Left lung (tissue), 10 donors: ENCODE data around the gene RNF115. TPM values are rescaled to one million over a fixed set of nuclear protein-coding genes. Genes with fewer than 3 reads are reported as not detected.
"Not testable (repeated sequence)": the region's sequence is repeated elsewhere in the genome, so short reads cannot be mapped to it uniquely, and the experiment has no call there.

Experiments
- ATAC-seq: fragments of 200-7000 bp; cut with Tn5 transposase; one replicate; pipeline ENCODE4 v1.9.1; 2020; ENCODE audit warnings: moderate library complexity
- DNase-seq, 4 donors: peaks; one replicate each; pipeline ENCODE4 v3.0.0-alpha.2; 2013 to 2020
- H3K27ac ChIP-seq, 2 donors: fragments of 200-600 bp; sonication (generic) in 1 of 2; one replicate each; pipeline versions ENCODE4 v1.5.0 to v1.8.0; 2020 to 2021
- H3K27me3 ChIP-seq, 2 donors: fragments of 200-600 bp; sonication (generic) in 1 of 2; one replicate each; pipeline versions ENCODE4 v1.5.0 to v1.8.0; 2020 to 2021
- H3K36me3 ChIP-seq, 2 donors: fragments of 200-600 bp; sonication (generic) in 1 of 2; one replicate each; pipeline versions ENCODE4 v1.5.0 to v1.8.0; 2020 to 2021
- H3K4me1 ChIP-seq, 2 donors: fragments of 200-600 bp; one replicate each; pipeline ENCODE4 v1.8.0; 2021
- H3K4me3 ChIP-seq, 2 donors: fragments of 200-600 bp; sonication (generic) in 1 of 2; one replicate each; pipeline versions ENCODE4 v1.5.0 to v1.8.0; 2020 to 2021; ENCODE audit warnings: mild to moderate bottlenecking in 1 of 2
- H3K9me3 ChIP-seq, 2 donors: fragments of 200-600 bp; sonication (generic) in 1 of 2; one replicate each; pipeline versions ENCODE4 v1.5.0 to v1.8.0; 2020 to 2021
- CTCF ChIP-seq, 2 donors: fragments of 200-600 bp; sonication (generic) in 1 of 2; IDR thresholded peaks; one replicate each; pipeline versions ENCODE4 v1.5.0 to v1.8.0; 2021; ENCODE audit warnings: antibody characterized with exemption in 2 of 2
- intact Hi-C, 2 donors: fragments of 100-400 bp; cut with DNase I; formaldehyde crosslinking; loops; one replicate each; pipeline versions ENCODE4 v1.11.2 to v1.14.2; 2022
- polyA plus RNA-seq, 6 donors: library from polyadenylated mRNA; unstranded; fragments of 120-200 nt; gene quantifications; one replicate each; pipeline ENCODE4 v1.2.1, GENCODE V29; 2013; ENCODE audit not compliant: insufficient read length in 6 of 6
- total RNA-seq, 2 donors: library from RNA; stranded (reverse); fragmentation: NEBNext Ultra II Directional; extraction: Animal tissue kit (Norgen Biotek cat#: 25700); gene quantifications; one replicate each; pipeline ENCODE4 v1.2.1, GENCODE V29; 2021
- donor health status: DM: no; HTN: yes; CAD: no.
- donor health status: DM: no; HTN: no; CAD: no.

Gene RNF115
- total and polyA plus RNA-seq, 8 donors = 11.8 to 20.4 (median 18.1) TPM

GRCh38 chr1:145777357-145778145, 46.3 kb downstream of the RNF115 start:
- Histone ChIP-seq H3K36me3 (peaks cover 0 to 22% of the 10 kb centered on the region in 2 donors), H3K27ac (no peak overlapping the region), H3K4me3 (no peak overlapping the region), H3K9me3 (no peaks in the 10 kb centered on the region), H3K27me3 (no peaks in the 10 kb centered on the region), H3K4me1 (no peaks in the 10 kb centered on the region)
- TF ChIP-seq CTCF (IDR thresholded peaks at IDR 0.05) = no peak
- DNase-seq = no peak
- intact Hi-C loops = no loop called here
- ATAC-seq = no peak

GRCh38 chr1:145773423-145773822, 50.5 kb downstream of the RNF115 start:
- DNase-seq (no peak), ATAC-seq (no peak)
- no peaks in the 10 kb centered on the region for H3K4me1 ChIP-seq
- no peaks in the 10 kb centered on the region for H3K9me3 ChIP-seq
- no peak overlapping the region for H3K27ac ChIP-seq
- intact Hi-C loops = no loop called here
- no peak overlapping the region for H3K4me3 ChIP-seq
- peaks cover 0 to 21% of the 10 kb centered on the region in 2 donors for H3K36me3 ChIP-seq
- H3K27me3 ChIP-seq = no peaks in the 10 kb centered on the region
- no peak for TF ChIP-seq CTCF (IDR thresholded peaks at IDR 0.05)

GRCh38 chr1:145771056-145771455, 52.8 kb downstream of the RNF115 start:
- no peak for TF ChIP-seq CTCF (IDR thresholded peaks at IDR 0.05)
- Histone ChIP-seq H3K27ac (no peak overlapping the region), H3K27me3 (no peaks in the 10 kb centered on the region), H3K36me3 (peaks cover 0 to 36% of the 10 kb centered on the region in 2 donors), H3K9me3 (no peaks in the 10 kb centered on the region), H3K4me3 (no peak overlapping the region), H3K4me1 (no peaks in the 10 kb centered on the region)
- intact Hi-C loops = no loop called here
- DNase-seq (no peak), ATAC-seq (no peak)

GRCh38 chr1:145768004-145768403, 55.9 kb downstream of the RNF115 start:
- H3K4me3 ChIP-seq, intact Hi-C loops, H3K9me3 ChIP-seq, H3K27me3 ChIP-seq, DNase-seq, H3K4me1 ChIP-seq, H3K27ac ChIP-seq, ATAC-seq: not testable (repeated sequence)
- H3K36me3 ChIP-seq = peaks cover 0 to 46% of the 10 kb centered on the region in 2 donors

GRCh38 chr1:145766926-145767325, 57.0 kb downstream of the RNF115 start:
- H3K9me3 ChIP-seq, H3K4me3 ChIP-seq, H3K27me3 ChIP-seq, DNase-seq, intact Hi-C loops, H3K4me1 ChIP-seq, ATAC-seq, H3K27ac ChIP-seq: not testable (repeated sequence)
- peaks cover 0 to 51% of the 10 kb centered on the region in 2 donors for H3K36me3 ChIP-seq

- H3K27ac ChIP-seq, intact Hi-C loops, H3K4me3 ChIP-seq, H3K27me3 ChIP-seq, H3K4me1 ChIP-seq, DNase-seq, H3K9me3 ChIP-seq: not testable (repeated sequence)
- peaks cover 0 to 53% of the 10 kb centered on the region in 2 donors for H3K36me3 ChIP-seq
- peak; percentile 52 for ATAC-seq
These were observed 58.1 kb downstream of the RNF115 start for GRCh38 chr1:145765585-145766360.

GRCh38 chr1:145765127-145765526, 58.8 kb downstream of the RNF115 start:
- DNase-seq, intact Hi-C loops, H3K4me1 ChIP-seq, H3K27me3 ChIP-seq, H3K27ac ChIP-seq, H3K9me3 ChIP-seq, H3K4me3 ChIP-seq: not testable (repeated sequence)
- peaks cover 0 to 52% of the 10 kb centered on the region in 2 donors for H3K36me3 ChIP-seq
- ATAC-seq = peak; percentile 26

GRCh38 chr1:145764231-145764940, 59.5 kb downstream of the RNF115 start:
- H3K4me1 ChIP-seq, H3K27ac ChIP-seq, H3K9me3 ChIP-seq, ATAC-seq, DNase-seq, H3K27me3 ChIP-seq, H3K4me3 ChIP-seq, intact Hi-C loops: not testable (repeated sequence)
- H3K36me3 ChIP-seq = peaks cover 0 to 50% of the 10 kb centered on the region in 2 donors

- DNase-seq, H3K9me3 ChIP-seq, intact Hi-C loops, ATAC-seq, H3K27ac ChIP-seq, H3K4me3 ChIP-seq, H3K4me1 ChIP-seq, H3K27me3 ChIP-seq: not testable (repeated sequence)
- H3K36me3 ChIP-seq = peaks cover 0 to 46% of the 10 kb centered on the region in 2 donors
These were observed 61.9 kb downstream of the RNF115 start for GRCh38 chr1:145762001-145762400.
